ENCODE data around the gene SCAMP5.

Gene SCAMP5

DNA sequence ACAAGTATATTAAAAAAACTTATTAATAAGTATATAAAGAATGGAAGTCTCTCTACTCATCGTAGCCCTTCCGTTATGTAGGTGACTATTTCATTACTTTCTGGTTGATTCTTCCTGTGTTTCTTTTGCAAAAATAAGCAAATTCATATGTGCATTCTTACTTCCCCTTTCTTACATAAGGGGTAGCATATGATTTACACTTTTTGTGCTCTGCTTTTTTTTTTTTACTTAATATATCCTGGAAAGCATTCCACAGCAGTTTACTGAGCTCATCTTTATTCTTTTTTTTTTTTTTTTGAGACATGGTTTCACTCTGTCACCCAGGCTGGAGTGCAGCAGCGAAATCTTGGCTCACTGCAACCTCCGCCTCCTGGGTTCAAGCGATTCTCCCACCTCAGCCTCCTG lies 12.9 kb downstream of the SCAMP5 start:
- in situ Hi-C loops (cut with MboI; ENCODE audit: low sequenced_read_pairs, unreplicated experiment), result no loop called here
- DNase-seq (ENCODE audit: low spot score), result no peak
- TF ChIP-seq, protein P1, sequence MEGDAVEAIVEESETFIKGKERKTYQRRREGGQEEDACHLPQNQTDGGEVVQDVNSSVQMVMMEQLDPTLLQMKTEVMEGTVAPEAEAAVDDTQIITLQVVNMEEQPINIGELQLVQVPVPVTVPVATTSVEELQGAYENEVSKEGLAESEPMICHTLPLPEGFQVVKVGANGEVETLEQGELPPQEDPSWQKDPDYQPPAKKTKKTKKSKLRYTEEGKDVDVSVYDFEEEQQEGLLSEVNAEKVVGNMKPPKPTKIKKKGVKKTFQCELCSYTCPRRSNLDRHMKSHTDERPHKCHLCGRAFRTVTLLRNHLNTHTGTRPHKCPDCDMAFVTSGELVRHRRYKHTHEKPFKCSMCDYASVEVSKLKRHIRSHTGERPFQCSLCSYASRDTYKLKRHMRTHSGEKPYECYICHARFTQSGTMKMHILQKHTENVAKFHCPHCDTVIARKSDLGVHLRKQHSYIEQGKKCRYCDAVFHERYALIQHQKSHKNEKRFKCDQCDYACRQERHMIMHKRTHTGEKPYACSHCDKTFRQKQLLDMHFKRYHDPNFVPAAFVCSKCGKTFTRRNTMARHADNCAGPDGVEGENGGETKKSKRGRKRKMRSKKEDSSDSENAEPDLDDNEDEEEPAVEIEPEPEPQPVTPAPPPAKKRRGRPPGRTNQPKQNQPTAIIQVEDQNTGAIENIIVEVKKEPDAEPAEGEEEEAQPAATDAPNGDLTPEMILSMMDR (IDR thresholded peaks at IDR 0.05; ENCODE audit: borderline replicate concordance, control extremely low read depth, extremely low read depth, insufficient read depth, missing control alignments), result no peak

DNA sequence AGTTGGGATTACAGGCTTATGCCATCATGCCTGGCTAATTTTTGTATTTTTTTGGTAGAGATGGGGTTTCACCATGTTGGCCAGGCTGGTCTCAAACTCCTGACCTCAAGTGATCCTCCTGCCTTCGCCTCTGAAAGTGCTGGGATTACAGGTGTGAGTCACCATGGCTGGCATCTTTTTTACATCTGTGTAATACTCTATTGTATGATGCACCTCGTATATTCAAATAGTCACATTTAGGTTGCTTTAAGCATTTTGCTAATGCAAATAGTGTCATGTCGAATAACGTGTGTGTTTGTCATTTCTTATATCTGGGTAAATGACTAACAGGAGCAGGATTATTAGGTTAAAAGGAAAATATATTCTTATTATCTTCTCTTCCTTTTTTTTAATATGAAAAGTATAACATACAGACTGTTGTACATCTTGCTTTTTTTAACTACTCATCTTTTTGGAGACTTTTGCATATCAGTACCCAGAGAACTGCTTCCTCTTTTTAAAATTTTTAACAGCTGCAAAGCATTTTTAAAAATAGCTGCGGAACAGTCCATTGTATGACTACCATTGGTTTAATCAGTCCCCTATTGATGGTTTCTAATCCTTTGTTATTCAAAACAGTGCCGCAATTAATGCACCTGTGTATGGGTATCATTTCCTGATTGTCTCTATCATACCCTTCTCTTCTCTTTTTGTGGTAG lies 13.4 kb downstream of the SCAMP5 start:
- in situ Hi-C loops (cut with MboI; ENCODE audit: low sequenced_read_pairs, unreplicated experiment), result no loop called here
- peak; percentile 73 for DNase-seq (ENCODE audit: low spot score)
- TF ChIP-seq, protein P1 (IDR thresholded peaks at IDR 0.05; ENCODE audit: borderline replicate concordance, control extremely low read depth, extremely low read depth, insufficient read depth, missing control alignments), result no peak

DNA sequence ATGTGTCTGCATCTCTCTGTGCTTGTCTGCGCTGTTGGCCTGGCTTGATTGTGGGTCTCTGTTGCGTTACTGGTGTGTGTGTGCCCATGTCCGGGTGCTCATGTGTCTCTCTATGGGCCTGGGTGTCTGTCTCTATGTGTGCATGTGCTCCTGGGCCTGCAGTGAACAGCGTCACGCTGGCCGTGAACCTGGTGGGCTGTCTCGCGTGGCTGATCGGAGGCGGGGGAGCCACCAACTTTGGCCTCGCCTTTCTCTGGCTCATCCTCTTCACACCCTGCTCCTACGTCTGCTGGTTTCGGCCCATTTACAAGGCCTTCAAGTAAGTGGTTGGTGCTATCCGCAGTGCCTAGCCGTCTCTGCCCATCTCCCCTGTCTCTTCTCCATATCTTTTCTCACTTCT lies 21.1 kb downstream of the SCAMP5 start:
- in situ Hi-C loops (cut with MboI; ENCODE audit: low sequenced_read_pairs, unreplicated experiment), result no loop called here
- TF ChIP-seq, protein P1 (IDR thresholded peaks at IDR 0.05; ENCODE audit: borderline replicate concordance, control extremely low read depth, extremely low read depth, insufficient read depth, missing control alignments), result no peak
- DNase-seq (ENCODE audit: low spot score), result no peak

DNA sequence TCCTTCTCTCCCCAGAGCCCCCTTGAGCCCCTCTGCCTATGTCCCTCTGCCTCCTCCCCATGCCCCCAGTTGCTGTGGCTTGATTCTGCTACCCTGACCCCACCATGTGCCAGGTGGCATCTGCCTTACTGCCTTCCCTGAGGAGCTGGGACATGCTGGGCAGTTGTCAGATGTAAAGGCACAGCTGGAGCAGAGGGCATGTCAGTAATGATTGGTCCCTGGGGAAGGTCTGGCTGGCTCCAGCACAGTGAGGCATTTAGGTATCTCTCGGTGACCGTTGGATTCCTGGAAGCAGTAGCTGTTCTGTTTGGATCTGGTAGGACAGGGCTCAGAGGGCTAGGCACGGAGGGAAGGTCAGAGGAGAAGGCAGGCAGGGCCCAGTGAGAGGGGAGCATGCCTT lies 24.6 kb downstream of the SCAMP5 start:
- in situ Hi-C loops (cut with MboI; ENCODE audit: low sequenced_read_pairs, unreplicated experiment), result loop anchor here (10.0 kb wide), 1 partner anchor 285 kb away; no protein-coding TSS in a partner anchor
- no peak for DNase-seq (ENCODE audit: low spot score)
- TF ChIP-seq, protein P1 (IDR thresholded peaks at IDR 0.05; ENCODE audit: borderline replicate concordance, control extremely low read depth, extremely low read depth, insufficient read depth, missing control alignments), result no peak

DNA sequence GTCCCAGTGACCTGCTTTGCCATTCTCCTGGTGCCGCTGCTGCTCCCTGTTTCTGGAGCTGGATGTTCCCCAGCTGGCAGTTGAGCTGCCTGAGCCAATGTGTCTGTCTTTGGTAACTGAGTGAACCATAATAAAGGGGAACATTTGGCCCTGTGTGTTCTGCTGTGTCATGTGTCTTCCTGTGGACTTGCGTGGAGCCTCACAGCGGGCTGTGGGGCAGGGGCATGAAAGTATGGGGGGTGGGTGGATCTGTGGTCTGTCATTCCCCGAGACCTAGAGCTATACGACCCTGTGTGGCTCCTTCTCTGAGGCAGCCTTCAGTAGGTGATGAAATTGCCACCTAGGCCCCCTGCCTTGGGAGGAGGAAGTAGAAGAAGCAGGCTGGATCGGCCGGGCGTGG lies 26.0 kb downstream of the SCAMP5 start:
- TF ChIP-seq, protein P1 (IDR thresholded peaks at IDR 0.05; ENCODE audit: borderline replicate concordance, control extremely low read depth, extremely low read depth, insufficient read depth, missing control alignments), result no peak

DNA sequence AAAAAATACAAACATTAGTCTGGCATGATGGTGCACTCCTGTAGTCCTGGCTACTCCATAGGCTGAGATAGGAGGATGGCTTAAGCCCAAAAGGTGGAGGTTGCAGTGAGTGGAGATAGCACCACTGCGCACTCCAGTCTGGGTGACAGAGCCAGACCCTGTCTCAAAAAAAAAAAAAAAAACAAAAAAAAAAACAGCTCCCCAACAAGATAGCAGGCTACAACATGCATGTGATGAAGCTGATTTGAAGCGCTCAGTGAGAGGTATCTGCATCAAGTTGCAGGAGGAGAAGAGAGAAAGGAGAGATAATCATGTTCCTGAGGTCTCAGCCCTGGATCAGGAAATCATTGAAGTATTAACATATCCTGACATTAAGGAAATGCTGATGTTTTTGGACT lies 27.4 kb downstream of the SCAMP5 start:
- TF ChIP-seq, protein P1 (IDR thresholded peaks at IDR 0.05; ENCODE audit: borderline replicate concordance, control extremely low read depth, extremely low read depth, insufficient read depth, missing control alignments), result no peak
- in situ Hi-C loops (cut with MboI; ENCODE audit: low sequenced_read_pairs, unreplicated experiment), result loop anchor here (10.0 kb wide), 1 partner anchor 282 kb away; no protein-coding TSS in a partner anchor
- DNase-seq (ENCODE audit: low spot score), result no peak

More for the DNA sequence above, 26.0 kb downstream of the SCAMP5 start:
- in situ Hi-C loops (cut with MboI; ENCODE audit: low sequenced_read_pairs, unreplicated experiment), result loop anchor here (10.0 kb wide), 1 partner anchor 283 kb away; no protein-coding TSS in a partner anchor
- DNase-seq (ENCODE audit: low spot score), result no peak
